HepG2 (cell line): ENCODE measurements around the gene MYCBP2.

Experiments used
- CC2D1A ChIP-seq: sonication (generic); formaldehyde crosslinking; IDR thresholded peaks from 2 replicates; pipeline ENCODE4 v1.8.1; 2023; ENCODE audit warnings: mild to moderate bottlenecking, missing genetic modification reagents
- HINFP ChIP-seq: sonication (generic); formaldehyde crosslinking; IDR thresholded peaks from 2 replicates; pipeline ENCODE4 v1.4.0; 2020; ENCODE audit warnings: low read depth, mild to moderate bottlenecking, missing genetic modification reagents

DNA sequence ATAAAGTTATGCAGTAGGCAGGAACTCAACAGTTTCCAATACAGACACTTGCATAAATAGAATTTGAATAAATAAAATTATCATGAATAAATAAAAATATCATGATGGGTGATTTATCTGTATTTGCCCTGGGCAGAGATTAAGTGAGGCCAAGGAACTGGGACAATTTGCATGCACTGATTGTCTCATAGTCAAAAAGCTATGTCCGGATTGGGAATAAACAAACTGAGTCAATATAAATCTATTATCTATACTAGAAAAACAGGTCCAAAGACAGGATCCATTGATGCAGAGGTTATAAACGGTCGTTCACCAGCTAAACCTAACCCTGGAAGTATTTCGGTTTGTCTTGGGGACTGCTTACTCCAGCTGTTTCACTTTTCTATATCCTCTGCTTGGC, 273.7 kb downstream of the MYCBP2 start:
- TF ChIP-seq CC2D1A: no peak
- no peak for TF ChIP-seq HINFP (CRISPR knock-in tag)
